Colonic mucosa (tissue), 4 donors: Measurements from ENCODE around the gene EFNA4. TPM values are rescaled to one million over a fixed set of nuclear protein-coding genes. Genes with fewer than 3 reads are reported as not detected.

Experiments
- DNase-seq: peaks from one replicate; pipeline ENCODE4 v3.0.0-alpha.2; 2020
- H3K27ac ChIP-seq: fragments of 200-600 bp; one replicate; pipeline ENCODE4 v1.8.0; 2021
- H3K27me3 ChIP-seq: fragments of 200-600 bp; one replicate; pipeline ENCODE4 v1.8.0; 2021
- H3K36me3 ChIP-seq: fragments of 200-600 bp; one replicate; pipeline ENCODE4 v1.8.0; 2021
- H3K4me1 ChIP-seq: fragments of 200-600 bp; one replicate; pipeline ENCODE4 v1.8.0; 2021; ENCODE audit warnings: mild to moderate bottlenecking
- H3K4me3 ChIP-seq: fragments of 200-600 bp; one replicate; pipeline ENCODE4 v1.8.0; 2021
- H3K9ac ChIP-seq, 2 donors: one replicate each; pipeline ENCODE4 v1.7.0; 2013; ENCODE audit warnings: control low read depth in 2 of 2, low read depth in 2 of 2, low read length in 2 of 2
- H3K9me3 ChIP-seq: fragments of 200-600 bp; one replicate; pipeline ENCODE4 v1.8.0; 2021
- CTCF ChIP-seq: fragments of 200-600 bp; IDR thresholded peaks from one replicate; pipeline ENCODE4 v1.8.0; 2022; ENCODE audit warnings: antibody characterized with exemption, mild to moderate bottlenecking
- intact Hi-C: fragments of 100-400 bp; cut with DNase I; formaldehyde crosslinking; loops from one replicate; pipeline ENCODE4 v1.14.1; 2022
- total RNA-seq, 2 donors: library from RNA; stranded (reverse); fragmentation: NEBNext Ultra II Directional in 1 of 2; extraction: Animal tissue kit (Norgen Biotek cat#: 25700) in 1 of 2; gene quantifications; one replicate each; pipeline ENCODE4 v1.2.1, GENCODE V29; 2021
- donor health status: healthy.
- donor health status: DM: no; HTN: no; CAD: no.
- donor health status: DM: no; HTN: no; CAD: no.

EFNA4 gene
- total RNA-seq, 2 donors from 2014 or later: 26.1 to 27.2 TPM

GRCh38 chr1:155064832-155065429, 1.4 kb downstream of the EFNA4 start:
- intact Hi-C loops: loop anchor here (5.0 kb wide), 1 partner anchor 158 kb away; no protein-coding TSS in a partner anchor
- Histone ChIP-seq H3K27me3 (no peaks in the 10 kb centered on the region), H3K27ac (peak overlapping the region; percentile 4), H3K4me1 (peaks cover 19% of the 10 kb centered on the region), H3K4me3 (peak overlapping the region; percentile 90), H3K36me3 (no peaks in the 10 kb centered on the region), H3K9ac (peak overlapping the region in 1 of 2 donors; percentile 1), H3K9me3 (no peaks in the 10 kb centered on the region)
- DNase-seq: no peak
- no peak for TF ChIP-seq CTCF

GRCh38 chr1:155066777-155067176, 3.2 kb downstream of the EFNA4 start:
- H3K4me3 ChIP-seq: no peak overlapping the region
- intact Hi-C loops: no loop called here
- H3K4me1 ChIP-seq: peaks cover 16% of the 10 kb centered on the region
- H3K9ac ChIP-seq: no peak overlapping the region
- no peak overlapping the region for H3K27ac ChIP-seq
- no peak for DNase-seq
- no peak for TF ChIP-seq CTCF
- H3K27me3 ChIP-seq: no peaks in the 10 kb centered on the region
- H3K9me3 ChIP-seq: no peaks in the 10 kb centered on the region
- H3K36me3 ChIP-seq: no peaks in the 10 kb centered on the region

- no peak for DNase-seq
- intact Hi-C loops: no loop called here
- H3K9me3 ChIP-seq: no peaks in the 10 kb centered on the region
- no peak overlapping the region for H3K9ac ChIP-seq
- H3K4me1 ChIP-seq: no peaks in the 10 kb centered on the region
- no peaks in the 10 kb centered on the region for H3K27me3 ChIP-seq
- H3K4me3 ChIP-seq: no peak overlapping the region
- TF ChIP-seq CTCF: no peak
- no peak overlapping the region for H3K27ac ChIP-seq
- no peaks in the 10 kb centered on the region for H3K36me3 ChIP-seq
Measured at GRCh38 chr1:155068599-155068998, 5.1 kb downstream of the EFNA4 start.

- peak; percentile 52 for DNase-seq
- TF ChIP-seq CTCF: no peak
- Histone ChIP-seq H3K9ac (peak overlapping the region in 1 of 2 donors; percentile 54), H3K4me3 (no peak overlapping the region), H3K36me3 (no peaks in the 10 kb centered on the region), H3K4me1 (no peaks in the 10 kb centered on the region), H3K27ac (no peak overlapping the region), H3K9me3 (no peaks in the 10 kb centered on the region), H3K27me3 (no peaks in the 10 kb centered on the region)
- intact Hi-C loops: no loop called here
Measured at GRCh38 chr1:155069551-155070157, 6.1 kb downstream of the EFNA4 start.

- no peak for TF ChIP-seq CTCF
- H3K9me3 ChIP-seq: no peaks in the 10 kb centered on the region
- H3K27me3 ChIP-seq: no peaks in the 10 kb centered on the region
- H3K36me3 ChIP-seq: no peaks in the 10 kb centered on the region
- H3K9ac ChIP-seq: peak overlapping the region; percentile 54 to 61
- no peaks in the 10 kb centered on the region for H3K4me1 ChIP-seq
- no peak for DNase-seq
- H3K27ac ChIP-seq: no peak overlapping the region
- no peak overlapping the region for H3K4me3 ChIP-seq
- intact Hi-C loops: no loop called here
Measured at GRCh38 chr1:155070158-155070621, 6.7 kb downstream of the EFNA4 start.
